Measurements from ENCODE around the gene ZFHX2. TPM values are rescaled to one million over a fixed set of nuclear protein-coding genes. Genes with fewer than 3 reads are reported as not detected.

ZFHX2 gene
- polyA plus RNA-seq, 1 of the 3 experiments (the other 2 are of a cell fraction) = 0.77 TPM

DNA sequence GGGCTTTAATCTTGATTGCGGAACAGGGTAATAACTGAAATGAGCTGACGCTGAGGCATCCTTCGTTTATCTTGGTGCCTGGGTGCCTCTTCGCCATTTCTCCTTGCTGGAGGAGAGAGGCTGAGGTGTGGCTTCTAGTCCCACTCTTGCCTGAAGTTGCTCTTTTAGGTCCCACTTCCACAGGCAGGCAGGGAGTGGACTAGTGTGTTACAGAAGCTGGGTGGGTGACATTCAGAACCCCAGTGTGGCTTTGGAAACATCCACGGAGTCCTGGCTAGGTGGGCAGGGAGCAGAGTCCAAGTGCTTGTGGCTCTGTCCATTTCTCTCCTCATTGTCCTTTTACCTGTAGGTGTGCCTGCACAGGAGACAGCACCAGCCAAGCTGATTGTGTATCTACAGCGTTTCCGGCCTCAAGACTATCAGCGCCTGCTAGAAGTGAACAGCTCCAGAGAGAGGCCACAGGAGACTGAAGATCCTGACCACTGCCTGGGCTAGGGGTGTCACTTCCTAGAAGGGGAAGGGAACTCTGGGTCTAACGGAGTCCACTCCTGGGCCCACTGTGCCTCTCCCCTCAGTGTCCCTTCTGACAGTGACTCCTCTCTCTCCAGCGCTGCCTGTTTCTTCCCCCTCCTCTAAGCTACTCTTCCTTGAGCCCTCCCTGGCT, 6.9 kb upstream of the ZFHX2 start:
- peaks cover 17 to 41% of the 10 kb centered on the region in 2 experiments for H3K36me3 ChIP-seq (replicated peaks in 1 of 2; ENCODE audit: control insufficient read depth in 1 of 2, insufficient read depth in 2 of 2, low read length in 1 of 2)
- WGBS (ENCODE audit: low lambda C conversion rate) = 93% methylated on average over 6 of the region's 10 CpGs
- H3K9ac ChIP-seq = no peak overlapping the region
- H4K20me1 ChIP-seq (ENCODE audit: insufficient read depth) = no peaks in the 10 kb centered on the region
- no peak overlapping the region for H2AFZ ChIP-seq (ENCODE audit: low read depth)
- peaks cover 5 to 13% of the 10 kb centered on the region in 2 experiments; a peak in 1 of 4 replicates for H3K4me1 ChIP-seq (ENCODE audit: control insufficient read depth in 1 of 2, insufficient read depth in 2 of 2, low read depth in 1 of 2, low read length in 1 of 2)
- H3K4me3 ChIP-seq (ENCODE audit: low read depth in 2 of 2, low read length in 1 of 2) = no peak overlapping the region
- peaks cover 14% of the 10 kb centered on the region; the same call in 1 of the 2 replicates for H3K79me2 ChIP-seq (ENCODE audit: insufficient read depth)
- DNase-seq = no peak
- TF ChIP-seq POLR2AphosphoS5 (IDR thresholded peaks at IDR 0.05; ENCODE audit: low read depth, low read length) = no peak
- POLR2A ChIA-PET = interaction anchor here (0.5 to 1.1 kb wide), 3 partner anchors 10 to 84 kb away, joined by 3 to 4 read pairs (median 4); no protein-coding TSS in a partner anchor
- H3K27me3 ChIP-seq (ENCODE audit: insufficient read depth) = no peaks in the 10 kb centered on the region
- H3K9me2 ChIP-seq = no peaks in the 10 kb centered on the region
- H3K27ac ChIP-seq (ENCODE audit: low read depth in 2 of 2, low read length in 1 of 2) = no peak overlapping the region
- peak overlapping the region; percentile 93; the same call in 1 of the 2 replicates for H3K4me2 ChIP-seq
- peaks cover 4% of the 10 kb centered on the region for H3F3A ChIP-seq (replicated peaks; ENCODE audit: insufficient read depth)
- CTCF ChIA-PET = interaction anchor here (0.6 to 19.5 kb wide), 18 partner anchors 7 to 272 kb away, joined by 3 to 785 read pairs (median 9); partner anchors contain the start of genes AP1G2, HOMEZ, JPH4 and NGDN
- no peaks in the 10 kb centered on the region for H3K9me3 ChIP-seq

- Histone ChIP-seq H3K9ac (no peak overlapping the region), H3K79me2 (ENCODE audit: insufficient read depth) (peaks cover 14% of the 10 kb centered on the region; the same call in 1 of the 2 replicates), H3K9me2 (no peaks in the 10 kb centered on the region), H2AFZ (ENCODE audit: low read depth) (no peak overlapping the region), H4K20me1 (ENCODE audit: insufficient read depth) (no peaks in the 10 kb centered on the region), H3K9me3 (no peaks in the 10 kb centered on the region), H3K27ac (ENCODE audit: low read depth in 2 of 2, low read length in 1 of 2) (no peak overlapping the region), H3K4me2 (peak overlapping the region; percentile 93; the same call in 1 of the 2 replicates), H3K36me3 (replicated peaks in 1 of 2; ENCODE audit: control insufficient read depth in 1 of 2, insufficient read depth in 2 of 2, low read length in 1 of 2) (peaks cover 17 to 36% of the 10 kb centered on the region in 2 experiments), H3K4me1 (ENCODE audit: control insufficient read depth in 1 of 2, insufficient read depth in 2 of 2, low read depth in 1 of 2, low read length in 1 of 2) (peaks cover 5 to 13% of the 10 kb centered on the region in 2 experiments; a peak in 1 of 4 replicates), H3K27me3 (ENCODE audit: insufficient read depth) (no peaks in the 10 kb centered on the region), H3K4me3 (ENCODE audit: low read depth in 2 of 2, low read length in 1 of 2) (no peak overlapping the region), H3F3A (replicated peaks; ENCODE audit: insufficient read depth) (peaks cover 4% of the 10 kb centered on the region)
- WGBS (ENCODE audit: low lambda C conversion rate) = 100% methylated on average over 1 of the region's 1 CpG
- no peak for TF ChIP-seq ELF1 (IDR thresholded peaks at IDR 0.05)
- ChIA-PET POLR2A (interaction anchor here (0.6 to 1.5 kb wide), 3 partner anchors 9 to 86 kb away, joined by 3 to 4 read pairs (median 3); no protein-coding TSS in a partner anchor), CTCF (interaction anchor here (1.6 to 19.5 kb wide), 9 partner anchors 10 to 231 kb away, joined by 4 to 785 read pairs (median 67); partner anchors contain the start of genes AP1G2 and NGDN)
- no peak for DNase-seq
Observed at GRCh38 chr14:23557946-23558345, 6.4 kb upstream of the ZFHX2 start.

DNA sequence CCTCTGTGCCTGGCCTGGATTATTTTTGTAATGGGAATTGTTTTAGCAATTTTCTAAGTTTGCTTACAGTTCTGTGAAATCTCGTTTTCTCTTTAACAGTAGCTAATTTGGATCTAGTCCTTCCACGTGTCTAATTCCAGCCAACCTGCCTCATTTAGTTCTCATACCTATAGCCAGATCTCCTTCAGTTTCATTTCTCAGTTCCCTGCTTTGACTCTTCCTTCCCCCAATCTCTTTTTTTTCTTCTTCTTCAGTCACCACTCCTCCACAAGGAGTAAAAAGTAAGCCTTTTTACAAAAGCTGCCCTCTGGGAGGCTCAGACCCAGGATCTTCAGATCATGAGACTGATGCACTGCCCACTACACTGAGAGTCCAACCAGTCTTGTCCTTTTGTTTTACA, 6.0 kb upstream of the ZFHX2 start:
- H3K27me3 ChIP-seq (ENCODE audit: insufficient read depth) = no peaks in the 10 kb centered on the region
- ChIA-PET CTCF (interaction anchor here (1.6 to 19.5 kb wide), 8 partner anchors 10 to 81 kb away, joined by 4 to 785 read pairs (median 70); partner anchors contain the start of genes AP1G2 and NGDN), POLR2A (interaction anchor here (0.6 to 1.5 kb wide), 3 partner anchors 45 to 86 kb away, joined by 3 to 4 read pairs (median 4); no protein-coding TSS in a partner anchor)
- DNase-seq = no peak
- H3K79me2 ChIP-seq (ENCODE audit: insufficient read depth) = peaks cover 14% of the 10 kb centered on the region; the same call in 1 of the 2 replicates
- no peak overlapping the region for H3K9ac ChIP-seq
- peaks cover 5 to 13% of the 10 kb centered on the region in 2 experiments; a peak in 1 of 4 replicates for H3K4me1 ChIP-seq (ENCODE audit: control insufficient read depth in 1 of 2, insufficient read depth in 2 of 2, low read depth in 1 of 2, low read length in 1 of 2)
- no peaks in the 10 kb centered on the region for H4K20me1 ChIP-seq (ENCODE audit: insufficient read depth)
- H3K9me2 ChIP-seq = no peaks in the 10 kb centered on the region
- H3F3A ChIP-seq (replicated peaks; ENCODE audit: insufficient read depth) = peaks cover 4% of the 10 kb centered on the region
- peaks cover 17 to 35% of the 10 kb centered on the region in 2 experiments for H3K36me3 ChIP-seq (replicated peaks in 1 of 2; ENCODE audit: control insufficient read depth in 1 of 2, insufficient read depth in 2 of 2, low read length in 1 of 2)
- 46% methylated on average over 2 of the region's 2 CpGs for WGBS (ENCODE audit: low lambda C conversion rate)
- peak overlapping the region; percentile 76 to 93 for H3K4me3 ChIP-seq (ENCODE audit: low read depth in 2 of 2, low read length in 1 of 2)
- H3K9me3 ChIP-seq = no peaks in the 10 kb centered on the region
- H3K4me2 ChIP-seq = peak overlapping the region; percentile 93
- H3K27ac ChIP-seq (ENCODE audit: low read depth in 2 of 2, low read length in 1 of 2) = no peak overlapping the region
- H2AFZ ChIP-seq (ENCODE audit: low read depth) = no peak overlapping the region
- TF ChIP-seq, protein P1, sequence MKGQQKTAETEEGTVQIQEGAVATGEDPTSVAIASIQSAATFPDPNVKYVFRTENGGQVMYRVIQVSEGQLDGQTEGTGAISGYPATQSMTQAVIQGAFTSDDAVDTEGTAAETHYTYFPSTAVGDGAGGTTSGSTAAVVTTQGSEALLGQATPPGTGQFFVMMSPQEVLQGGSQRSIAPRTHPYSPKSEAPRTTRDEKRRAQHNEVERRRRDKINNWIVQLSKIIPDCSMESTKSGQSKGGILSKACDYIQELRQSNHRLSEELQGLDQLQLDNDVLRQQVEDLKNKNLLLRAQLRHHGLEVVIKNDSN (IDR thresholded peaks at IDR 0.05; ENCODE audit: borderline replicate concordance, low read depth) = no peak
- TF ChIP-seq POLR2AphosphoS5 (IDR thresholded peaks at IDR 0.05; ENCODE audit: low read depth, low read length) (no peak), RAD21 (IDR thresholded peaks at IDR 0.05; ENCODE audit: low read length) (no peak), RCOR1 (IDR thresholded peaks at IDR 0.05; ENCODE audit: low read length) (no peak), ELF1 (IDR thresholded peaks at IDR 0.05) (no peak), GABPA (IDR thresholded peaks at IDR 0.05; ENCODE audit: low read depth) (no peak), FOXJ3 (CRISPR knock-in tag; IDR thresholded peaks at IDR 0.05) (no peak), JUND (IDR thresholded peaks at IDR 0.05) (no peak), RXRA (IDR thresholded peaks at IDR 0.05; ENCODE audit: borderline replicate concordance, low read depth) (no peak), PBX3 (IDR thresholded peaks at IDR 0.05) (no peak), FOXM1 (IDR thresholded peaks at IDR 0.05; ENCODE audit: low read depth) (no peak), TAF1 (IDR thresholded peaks at IDR 0.05; ENCODE audit: borderline replicate concordance, low read depth, low read length) (no peak), GATA2 (CRISPR knock-in tag; IDR thresholded peaks at IDR 0.05) (no peak), SMC3 (IDR thresholded peaks at IDR 0.05; ENCODE audit: low read depth, low read length) (no peak), NRF1 (IDR thresholded peaks at IDR 0.05; ENCODE audit: low read depth, low read length) (no peak), TEAD4 (IDR thresholded peaks at IDR 0.05; ENCODE audit: borderline replicate concordance, insufficient read depth) (no peak), MXI1 (IDR thresholded peaks at IDR 0.05; ENCODE audit: low read depth, low read length) (no peak), NFIC (IDR thresholded peaks at IDR 0.05; ENCODE audit: borderline replicate concordance) (no peak)
- TF ChIP-seq, protein P2, sequence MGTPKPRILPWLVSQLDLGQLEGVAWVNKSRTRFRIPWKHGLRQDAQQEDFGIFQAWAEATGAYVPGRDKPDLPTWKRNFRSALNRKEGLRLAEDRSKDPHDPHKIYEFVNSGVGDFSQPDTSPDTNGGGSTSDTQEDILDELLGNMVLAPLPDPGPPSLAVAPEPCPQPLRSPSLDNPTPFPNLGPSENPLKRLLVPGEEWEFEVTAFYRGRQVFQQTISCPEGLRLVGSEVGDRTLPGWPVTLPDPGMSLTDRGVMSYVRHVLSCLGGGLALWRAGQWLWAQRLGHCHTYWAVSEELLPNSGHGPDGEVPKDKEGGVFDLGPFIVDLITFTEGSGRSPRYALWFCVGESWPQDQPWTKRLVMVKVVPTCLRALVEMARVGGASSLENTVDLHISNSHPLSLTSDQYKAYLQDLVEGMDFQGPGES (IDR thresholded peaks at IDR 0.05; ENCODE audit: low read depth, low read length) = no peak

All from SK-N-SH (cell line).